ENCODE results near the gene SNX10. TPM values are rescaled to one million over a fixed set of nuclear protein-coding genes. Genes with fewer than 3 reads are reported as not detected.
A peak's percentile ranks its signal among the peaks of the same experiment; 100 is the strongest.

Gene SNX10
- total RNA-seq, 3 donors from 2014 or later (not counting 1 experiment from before 2014, with no cell fraction given), result 17.2 to 26.8 (median 21.3) TPM

GRCh38 chr7:26376175-26376917 lies 84.7 kb downstream of the SNX10 start:
- peak overlapping the region; percentile 90 for H3K4me3 Mint-ChIP-seq
- H3K9me3 ChIP-seq (ENCODE audit: control insufficient read depth, insufficient read depth, low read length), result no peaks in the 10 kb centered on the region
- H3K36me3 ChIP-seq (ENCODE audit: control insufficient read depth, insufficient read depth, low read length), result peaks cover 14% of the 10 kb centered on the region
- TF ChIP-seq CTCF (IDR thresholded peaks at IDR 0.05), result no peak
- H3K4me3 ChIP-seq (ENCODE audit: low read length), result peak overlapping the region; percentile 58
- intact Hi-C loops (cut with micrococcal nuclease), result loop anchor here (5.0 kb wide), 1 partner anchor 291 kb away; no protein-coding TSS in a partner anchor
- peaks cover 6 to 14% of the 10 kb centered on the region in 2 donors for H3K4me1 Mint-ChIP-seq
- H3K36me3 Mint-ChIP-seq, result peaks cover 7% of the 10 kb centered on the region
- H3K27me3 Mint-ChIP-seq (ENCODE audit: low read depth in 2 of 2), result no peaks in the 10 kb centered on the region
- ATAC-seq (peak; percentile 54 to 60 (median 58)), DNase-seq (peak; percentile 34 to 54)
- WGBS (ENCODE audit: insufficient coverage), result under 1% methylated on average over 88 of the region's 88 CpGs
- H3K4me1 ChIP-seq (ENCODE audit: control insufficient read depth, insufficient read depth, low read length), result peaks cover 10% of the 10 kb centered on the region
- no peaks in the 10 kb centered on the region for H3K9me3 Mint-ChIP-seq
- H3K27ac ChIP-seq (ENCODE audit: low read length), result no peak overlapping the region
- peak overlapping the region in 1 of 2 donors; percentile 76 for H3K27ac Mint-ChIP-seq
- H3K27me3 ChIP-seq (ENCODE audit: control insufficient read depth, insufficient read depth, low read length), result no peaks in the 10 kb centered on the region

GRCh38 chr7:26378016-26378415 lies 86.4 kb downstream of the SNX10 start:
- Histone ChIP-seq H3K4me1 (ENCODE audit: control insufficient read depth, insufficient read depth, low read length) (peaks cover 10% of the 10 kb centered on the region), H3K36me3 (ENCODE audit: control insufficient read depth, insufficient read depth, low read length) (no peaks in the 10 kb centered on the region), H3K27me3 (ENCODE audit: control insufficient read depth, insufficient read depth, low read length) (no peaks in the 10 kb centered on the region), H3K4me3 (ENCODE audit: low read length) (no peak overlapping the region), H3K27ac (ENCODE audit: low read length) (no peak overlapping the region), H3K9me3 (ENCODE audit: control insufficient read depth, insufficient read depth, low read length) (no peaks in the 10 kb centered on the region)
- Mint-ChIP-seq H3K4me1 (peaks cover 6 to 14% of the 10 kb centered on the region in 2 donors), H3K27me3 (ENCODE audit: low read depth in 2 of 2) (no peaks in the 10 kb centered on the region), H3K27ac (no peak overlapping the region), H3K4me3 (no peak overlapping the region), H3K9me3 (no peaks in the 10 kb centered on the region), H3K36me3 (no peaks in the 10 kb centered on the region)
- DNase-seq, result no peak
- ATAC-seq, result no peak
- 94% methylated on average over 7 of the region's 7 CpGs for WGBS (ENCODE audit: insufficient coverage)
- no peak for TF ChIP-seq CTCF (IDR thresholded peaks at IDR 0.05)
- intact Hi-C loops (cut with micrococcal nuclease), result loop anchor here (5.0 kb wide), 1 partner anchor 289 kb away; no protein-coding TSS in a partner anchor

GRCh38 chr7:26379711-26380110 lies 88.0 kb downstream of the SNX10 start:
- 100% methylated on average over 2 of the region's 3 CpGs for WGBS (ENCODE audit: insufficient coverage)
- Mint-ChIP-seq H3K27me3 (ENCODE audit: low read depth in 2 of 2) (no peaks in the 10 kb centered on the region), H3K4me3 (peak overlapping the region; percentile 37), H3K36me3 (no peaks in the 10 kb centered on the region), H3K27ac (no peak overlapping the region), H3K9me3 (no peaks in the 10 kb centered on the region), H3K4me1 (peaks cover 6 to 14% of the 10 kb centered on the region in 2 donors)
- Histone ChIP-seq H3K27me3 (ENCODE audit: control insufficient read depth, insufficient read depth, low read length) (no peaks in the 10 kb centered on the region), H3K4me3 (ENCODE audit: low read length) (no peak overlapping the region), H3K36me3 (ENCODE audit: control insufficient read depth, insufficient read depth, low read length) (no peaks in the 10 kb centered on the region), H3K4me1 (ENCODE audit: control insufficient read depth, insufficient read depth, low read length) (peaks cover 10% of the 10 kb centered on the region), H3K27ac (ENCODE audit: low read length) (no peak overlapping the region), H3K9me3 (ENCODE audit: control insufficient read depth, insufficient read depth, low read length) (no peaks in the 10 kb centered on the region)
- intact Hi-C loops (cut with micrococcal nuclease), result loop anchor here (5.0 kb wide), 1 partner anchor 288 kb away; no protein-coding TSS in a partner anchor
- no peak for ATAC-seq
- DNase-seq, result no peak
- TF ChIP-seq CTCF (IDR thresholded peaks at IDR 0.05), result no peak
